Mucosa of descending colon (tissue), 3 donors: ENCODE data around the gene VPREB3. TPM values are rescaled to one million over a fixed set of nuclear protein-coding genes. Genes with fewer than 3 reads are reported as not detected.

Experiments
- ATAC-seq: fragments of 200-7000 bp; cut with Tn5 transposase; one replicate; pipeline ENCODE4 v1.9.1; 2020; ENCODE audit warnings: mild to moderate bottlenecking, moderate library complexity
- DNase-seq, 3 donors: peaks; one replicate each; pipeline ENCODE4 v3.0.0-alpha.2; 2020
- H3K36me3 ChIP-seq: fragments of 200-600 bp; one replicate; pipeline ENCODE4 v1.8.0; 2021; ENCODE audit warnings: low read depth, mild to moderate bottlenecking
- H3K4me1 ChIP-seq: fragments of 200-600 bp; one replicate; pipeline ENCODE4 v1.8.0; 2021; ENCODE audit warnings: low read depth, mild to moderate bottlenecking
- H3K4me3 ChIP-seq: fragments of 200-600 bp; one replicate; pipeline ENCODE4 v1.8.0; 2021; ENCODE audit warnings: mild to moderate bottlenecking
- H3K9me3 ChIP-seq: fragments of 200-600 bp; one replicate; pipeline ENCODE4 v1.8.0; 2021; ENCODE audit warnings: mild to moderate bottlenecking
- intact Hi-C, 2 donors: fragments of 100-400 bp; cut with DNase I in 1 of 2; cut with micrococcal nuclease in 1 of 2; formaldehyde crosslinking; loops; one replicate each; pipeline versions ENCODE4 v1.11.0 to v1.11.1; 2022; cut with DNase I, micrococcal nuclease
- total RNA-seq, 3 donors: library from RNA; stranded (reverse); fragmentation: NEBNext Ultra II Directional in 2 of 3; extraction: Animal tissue kit (Norgen Biotek cat#: 25700) in 2 of 3; gene quantifications; one replicate each; pipeline versions ENCODE4 v1.2.1 to v1.2.4, GENCODE V29; 2021 to 2023
- TF ChIP-seq, protein P1 (sequence below): fragments of 200-600 bp; IDR thresholded peaks from one replicate; pipeline ENCODE4 v1.8.0; 2022; ENCODE audit warnings: antibody characterized with exemption, mild to moderate bottlenecking
- donor health status: DM: no; HTN: no; CAD: no; lungs with moderate emphysema.
- donor health status: DM: no; HTN: no; CAD: no.
- donor health status: DM: no; HTN: yes; CAD: no.

The VPREB3 gene
- total RNA-seq, 3 donors from 2014 or later: 0.79 to 1.8 (median 1.2) TPM

DNA sequence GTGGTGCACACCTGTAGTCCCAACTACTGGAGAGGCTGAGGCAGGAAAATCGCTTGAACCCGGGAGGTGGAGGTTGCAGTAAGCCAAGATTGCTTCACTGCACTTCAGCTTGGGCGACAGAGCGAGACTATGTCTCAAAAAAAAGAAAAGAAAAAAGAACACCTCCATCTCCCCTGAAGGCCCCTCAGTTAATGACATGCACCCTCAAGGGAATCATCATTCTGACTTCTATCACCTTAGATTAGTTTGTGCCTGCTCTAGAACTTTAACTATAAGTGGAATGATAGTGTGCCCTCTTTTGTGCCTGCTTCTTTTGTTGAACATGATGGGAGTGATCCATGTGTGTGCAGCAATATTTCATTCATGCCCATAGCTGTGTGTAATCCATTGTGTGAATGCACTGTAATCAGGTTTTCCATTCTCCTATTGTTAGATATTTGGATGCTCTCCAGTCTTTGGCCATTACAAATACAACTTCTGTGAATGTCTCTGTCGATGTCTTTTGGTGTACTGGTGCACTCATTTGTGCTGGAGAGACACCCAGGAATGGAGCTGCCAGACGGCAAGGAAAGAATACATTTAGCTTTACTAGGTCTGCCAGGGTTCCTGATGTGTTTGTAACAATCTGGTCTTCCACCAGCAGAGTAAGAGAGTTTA, 883 bp upstream of the VPREB3 start:
- ATAC-seq (no peak), DNase-seq (no peak)
- no peaks in the 10 kb centered on the region for H3K9me3 ChIP-seq
- H3K4me3 ChIP-seq: no peak overlapping the region
- TF ChIP-seq, protein P1, sequence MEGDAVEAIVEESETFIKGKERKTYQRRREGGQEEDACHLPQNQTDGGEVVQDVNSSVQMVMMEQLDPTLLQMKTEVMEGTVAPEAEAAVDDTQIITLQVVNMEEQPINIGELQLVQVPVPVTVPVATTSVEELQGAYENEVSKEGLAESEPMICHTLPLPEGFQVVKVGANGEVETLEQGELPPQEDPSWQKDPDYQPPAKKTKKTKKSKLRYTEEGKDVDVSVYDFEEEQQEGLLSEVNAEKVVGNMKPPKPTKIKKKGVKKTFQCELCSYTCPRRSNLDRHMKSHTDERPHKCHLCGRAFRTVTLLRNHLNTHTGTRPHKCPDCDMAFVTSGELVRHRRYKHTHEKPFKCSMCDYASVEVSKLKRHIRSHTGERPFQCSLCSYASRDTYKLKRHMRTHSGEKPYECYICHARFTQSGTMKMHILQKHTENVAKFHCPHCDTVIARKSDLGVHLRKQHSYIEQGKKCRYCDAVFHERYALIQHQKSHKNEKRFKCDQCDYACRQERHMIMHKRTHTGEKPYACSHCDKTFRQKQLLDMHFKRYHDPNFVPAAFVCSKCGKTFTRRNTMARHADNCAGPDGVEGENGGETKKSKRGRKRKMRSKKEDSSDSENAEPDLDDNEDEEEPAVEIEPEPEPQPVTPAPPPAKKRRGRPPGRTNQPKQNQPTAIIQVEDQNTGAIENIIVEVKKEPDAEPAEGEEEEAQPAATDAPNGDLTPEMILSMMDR: no peak
- intact Hi-C loops: no loop called here
- peaks cover 6% of the 10 kb centered on the region for H3K4me1 ChIP-seq
- no peaks in the 10 kb centered on the region for H3K36me3 ChIP-seq

DNA sequence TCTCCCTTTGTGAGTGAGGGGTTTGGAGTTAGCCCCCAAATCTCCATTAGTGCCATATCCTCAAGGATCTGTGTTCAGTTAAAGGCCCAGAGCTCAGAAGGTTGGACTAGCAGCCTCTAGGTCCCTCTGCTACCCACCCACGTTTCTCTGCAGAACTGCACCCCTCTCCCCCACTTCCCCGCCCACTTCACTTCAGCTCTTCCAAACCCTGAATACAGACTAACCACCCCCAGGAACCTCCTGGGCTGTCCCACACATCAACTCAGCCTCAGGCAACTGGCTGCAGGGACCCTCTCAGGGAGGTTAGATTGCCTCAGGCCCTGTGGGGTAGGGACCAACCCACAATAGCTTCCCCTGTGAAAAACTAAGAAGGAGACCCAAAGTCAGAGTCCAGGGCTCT, 840 bp downstream of the VPREB3 start:
- no peaks in the 10 kb centered on the region for H3K9me3 ChIP-seq
- intact Hi-C loops: no loop called here
- H3K4me3 ChIP-seq: no peak overlapping the region
- DNase-seq: no peak
- H3K4me1 ChIP-seq: peaks cover 11% of the 10 kb centered on the region
- TF ChIP-seq, protein P1: no peak
- no peaks in the 10 kb centered on the region for H3K36me3 ChIP-seq
- ATAC-seq: no peak

DNA sequence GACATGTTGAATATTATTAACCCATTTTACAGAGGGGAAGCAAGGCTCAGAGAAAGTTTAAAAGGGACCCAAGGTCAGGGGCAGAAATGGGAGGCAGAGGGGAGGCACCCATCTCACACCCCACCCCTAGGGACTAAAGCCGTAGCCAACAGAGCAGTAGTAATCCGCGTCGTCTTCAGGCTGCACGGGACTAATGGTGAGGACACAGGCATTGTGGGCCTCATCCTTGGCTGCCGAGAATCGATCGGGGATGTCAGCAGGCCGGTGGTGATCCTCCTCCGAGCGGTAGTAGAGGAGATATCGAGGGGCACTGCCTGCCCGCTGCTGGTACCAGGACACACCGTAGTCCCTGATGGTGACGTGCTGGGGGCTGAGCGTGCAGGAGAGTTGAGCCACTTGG, 1.5 kb downstream of the VPREB3 start:
- intact Hi-C loops: no loop called here
- H3K9me3 ChIP-seq: no peaks in the 10 kb centered on the region
- H3K4me3 ChIP-seq: no peak overlapping the region
- DNase-seq (no peak), ATAC-seq (no peak)
- no peaks in the 10 kb centered on the region for H3K36me3 ChIP-seq
- TF ChIP-seq, protein P1: no peak
- peaks cover 11% of the 10 kb centered on the region for H3K4me1 ChIP-seq

DNA sequence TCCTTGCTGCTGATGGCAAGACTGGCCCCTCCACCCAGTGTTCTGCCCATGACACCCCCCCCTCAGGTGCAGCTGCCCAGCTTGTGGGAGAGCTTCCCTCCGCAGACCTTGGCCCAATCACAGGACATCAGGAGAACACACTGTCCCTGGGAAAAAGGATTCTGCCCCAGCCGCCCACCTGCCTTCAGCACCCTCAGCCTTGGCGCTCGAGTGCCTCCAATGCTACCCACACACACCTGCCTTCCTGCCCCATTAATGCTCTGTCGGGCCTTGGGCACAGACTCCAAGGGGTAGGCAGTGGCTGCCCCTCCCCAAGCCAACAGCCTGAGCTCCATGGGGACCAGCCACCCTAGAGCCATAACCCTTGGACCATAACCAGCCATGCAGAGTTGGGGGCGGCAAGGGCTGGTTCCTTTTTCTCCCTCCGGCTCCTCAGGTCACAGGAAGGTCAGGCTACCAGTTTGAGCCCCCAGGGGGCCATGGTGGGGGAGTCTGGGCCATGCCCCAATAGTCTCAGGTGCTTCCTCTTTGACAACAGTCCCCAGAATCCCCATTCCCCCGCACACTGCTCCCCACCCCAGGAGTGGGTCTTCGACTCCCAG, 2.0 kb downstream of the VPREB3 start:
- DNase-seq (peak in 1 of 3 donors; percentile 73), ATAC-seq (peak; percentile 4)
- TF ChIP-seq, protein P1: no peak
- no peaks in the 10 kb centered on the region for H3K36me3 ChIP-seq
- no peak overlapping the region for H3K4me3 ChIP-seq
- no peaks in the 10 kb centered on the region for H3K9me3 ChIP-seq
- peaks cover 11% of the 10 kb centered on the region for H3K4me1 ChIP-seq
- intact Hi-C loops: no loop called here

DNA sequence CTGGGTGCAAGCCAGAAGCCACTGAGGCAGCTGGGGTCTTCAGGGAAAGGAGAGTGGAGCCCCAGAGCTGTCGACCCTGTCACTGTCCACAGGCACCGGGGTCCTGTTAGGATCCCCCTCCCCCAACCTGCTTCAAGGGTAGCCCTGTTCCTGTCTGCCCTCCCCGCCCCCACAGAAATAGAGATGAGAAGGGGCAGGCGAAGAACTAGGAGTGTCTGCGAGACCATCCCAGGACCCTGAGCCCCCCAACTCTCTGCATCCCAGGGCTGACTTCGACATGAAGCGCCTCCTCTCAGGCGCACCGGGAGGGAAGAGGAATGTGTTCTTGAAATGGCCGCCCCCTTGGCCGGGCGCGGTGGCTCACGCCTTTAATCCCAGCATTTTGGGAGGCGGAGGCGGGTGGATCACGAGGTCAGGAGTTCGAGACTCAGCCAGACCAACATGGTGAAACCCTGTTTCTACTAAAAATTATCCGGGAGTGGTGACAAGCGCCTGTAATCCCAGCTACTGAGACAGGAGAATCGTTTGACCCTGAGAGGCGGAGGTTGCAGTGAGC, 2.7 kb downstream of the VPREB3 start:
- Histone ChIP-seq H3K4me3 (peak overlapping the region; percentile 46), H3K4me1 (peaks cover 11% of the 10 kb centered on the region), H3K9me3 (no peaks in the 10 kb centered on the region), H3K36me3 (no peaks in the 10 kb centered on the region)
- DNase-seq (peak; percentile 62 to 69 (median 62)), ATAC-seq (peak; percentile 41)
- intact Hi-C loops: no loop called here
- TF ChIP-seq, protein P1: no peak
